Right lobe of liver (tissue), 6 donors: ENCODE measurements around the gene ZNF292. TPM values are rescaled to one million over a fixed set of nuclear protein-coding genes. Genes with fewer than 3 reads are reported as not detected.

Source experiments
- ATAC-seq, 4 donors: fragments of 200-7000 bp; cut with Tn5 transposase; one replicate each; pipeline ENCODE4 v1.9.1; 2020; ENCODE audit warnings: mild to moderate bottlenecking in 4 of 4, moderate library complexity in 4 of 4
- DNase-seq, 3 donors: peaks; one replicate each; pipeline ENCODE4 v3.0.0-alpha.2; 2020
- H3K27ac ChIP-seq, 3 donors: fragments of 200-600 bp; one replicate each; pipeline ENCODE4 v1.8.0; 2022
- H3K27me3 ChIP-seq, 2 donors: fragments of 200-600 bp; one replicate each; pipeline ENCODE4 v1.8.0; 2022
- H3K36me3 ChIP-seq, 4 donors: fragments of 200-600 bp; sonication (generic) in 1 of 4; one replicate each; pipeline versions ENCODE4 v1.5.1 to v1.8.0; 2017 to 2022; ENCODE audit warnings: control low read depth in 1 of 4
- H3K4me1 ChIP-seq, 4 donors: fragments of 200-600 bp; sonication (generic) in 1 of 4; one replicate each; pipeline versions ENCODE4 v1.5.1 to v1.8.0; 2017 to 2022; ENCODE audit warnings: control low read depth in 1 of 4
- H3K4me3 ChIP-seq, 3 donors: fragments of 200-600 bp; one replicate each; pipeline ENCODE4 v1.8.0; 2022
- H3K9me3 ChIP-seq, 4 donors: fragments of 200-600 bp; sonication (generic) in 1 of 4; one replicate each; pipeline versions ENCODE4 v1.5.1 to v1.8.0; 2017 to 2022; ENCODE audit warnings: control low read depth in 1 of 4
- POLR2A ChIP-seq: fragments of 450-650 bp; IDR thresholded peaks from one replicate; pipeline ENCODE4 v1.6.1; 2017; ENCODE audit warnings: antibody characterized with exemption, mild to moderate bottlenecking
- WGBS: methylation state at CpG from one replicate; pipeline ENCODE4 v1.1.6; 2018; ENCODE audit warnings: low coverage, low lambda C conversion rate; ENCODE audit not compliant: insufficient coverage; ENCODE audit errors: missing lambda C conversion rate; 5-methylcytosine and 5-hydroxymethylcytosine counted together
- intact Hi-C, 2 donors: fragments of 100-400 bp; cut with DNase I; formaldehyde crosslinking; loops; one replicate each; pipeline versions ENCODE4 v1.11.2 to v1.14.1; 2022
- total RNA-seq, 6 experiments: library from RNA; depleted of rRNA in 2 of 6; stranded (reverse); fragments of >200 nt in 2 of 6; fragmentation: NEBNext Ultra II Directional in 3 of 6; extraction: Animal tissue kit (Norgen Biotek cat#: 25700) in 3 of 6; gene quantifications; one replicate each; pipeline versions ENCODE4 v1.1.0 to v1.2.4, GENCODE V29; 2016 to 2023
- TF ChIP-seq, protein P1 (sequence below), 4 donors: fragments of 200-600 bp in 3 of 4; fragments of 450-650 bp in 1 of 4; IDR thresholded peaks; one replicate each; pipeline versions ENCODE4 v1.5.1 to v1.8.0; 2016 to 2022; ENCODE audit warnings: antibody characterized with exemption in 4 of 4, mild to moderate bottlenecking in 2 of 4
- donor health status: DM: no; HTN: yes; CAD: no.
- donor health status: DM: no; HTN: no; CAD: no.
- donor health status: DM: no; HTN: no; CAD: no.
- donor health status: DM: no; HTN: yes; CAD: no.
- donor health status: DM: no; HTN: yes; CAD: no.

Gene ZNF292
- total RNA-seq, 6 experiments from 2014 or later = 8.7 to 22.0 (median 11.2) TPM

DNA sequence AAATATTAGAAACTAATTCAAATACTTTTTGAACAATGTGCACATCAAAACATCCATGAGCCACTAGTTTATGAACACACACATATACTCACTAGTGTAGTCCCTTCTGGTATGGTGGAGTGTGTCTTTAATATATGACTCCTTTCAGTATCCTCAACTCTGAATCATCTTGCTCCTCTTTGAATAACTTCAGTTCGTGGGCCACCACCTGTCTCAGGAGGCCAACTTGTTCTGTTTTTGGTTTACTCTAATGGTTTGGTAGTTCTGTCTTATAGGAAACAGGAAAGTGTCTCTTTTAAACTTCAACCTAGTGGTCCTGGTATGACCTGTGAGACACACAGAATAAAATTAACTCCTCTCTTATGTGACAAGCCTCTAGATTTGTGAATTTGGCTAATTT, 55.6 kb downstream of the ZNF292 start:
- intact Hi-C loops = no loop called here
- no peak for DNase-seq
- Histone ChIP-seq H3K27ac (no peak overlapping the region), H3K36me3 (no peaks in the 10 kb centered on the region), H3K9me3 (no peaks in the 10 kb centered on the region), H3K4me3 (no peak overlapping the region), H3K4me1 (no peaks in the 10 kb centered on the region), H3K27me3 (no peaks in the 10 kb centered on the region)
- WGBS = 77% methylated on average over 1 of the region's 1 CpG
- no peak for ATAC-seq
- TF ChIP-seq, protein P1, sequence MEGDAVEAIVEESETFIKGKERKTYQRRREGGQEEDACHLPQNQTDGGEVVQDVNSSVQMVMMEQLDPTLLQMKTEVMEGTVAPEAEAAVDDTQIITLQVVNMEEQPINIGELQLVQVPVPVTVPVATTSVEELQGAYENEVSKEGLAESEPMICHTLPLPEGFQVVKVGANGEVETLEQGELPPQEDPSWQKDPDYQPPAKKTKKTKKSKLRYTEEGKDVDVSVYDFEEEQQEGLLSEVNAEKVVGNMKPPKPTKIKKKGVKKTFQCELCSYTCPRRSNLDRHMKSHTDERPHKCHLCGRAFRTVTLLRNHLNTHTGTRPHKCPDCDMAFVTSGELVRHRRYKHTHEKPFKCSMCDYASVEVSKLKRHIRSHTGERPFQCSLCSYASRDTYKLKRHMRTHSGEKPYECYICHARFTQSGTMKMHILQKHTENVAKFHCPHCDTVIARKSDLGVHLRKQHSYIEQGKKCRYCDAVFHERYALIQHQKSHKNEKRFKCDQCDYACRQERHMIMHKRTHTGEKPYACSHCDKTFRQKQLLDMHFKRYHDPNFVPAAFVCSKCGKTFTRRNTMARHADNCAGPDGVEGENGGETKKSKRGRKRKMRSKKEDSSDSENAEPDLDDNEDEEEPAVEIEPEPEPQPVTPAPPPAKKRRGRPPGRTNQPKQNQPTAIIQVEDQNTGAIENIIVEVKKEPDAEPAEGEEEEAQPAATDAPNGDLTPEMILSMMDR (IDR thresholded peaks at IDR 0.05) = no peak
- TF ChIP-seq POLR2A = no peak

- ATAC-seq = peak in 1 of 4 donors; percentile 69
Observed at GRCh38 chr6:87212596-87212995, 57.2 kb downstream of the ZNF292 start.

GRCh38 chr6:87213364-87213763, 58.0 kb downstream of the ZNF292 start:
- Histone ChIP-seq H3K36me3 (peaks cover 0 to 8% (median 0%) of the 10 kb centered on the region in 4 donors), H3K4me3 (no peak overlapping the region), H3K27me3 (no peaks in the 10 kb centered on the region), H3K4me1 (no peaks in the 10 kb centered on the region), H3K9me3 (no peaks in the 10 kb centered on the region), H3K27ac (peak overlapping the region in 1 of 3 donors; percentile 19)
- 79% methylated on average over 5 of the region's 5 CpGs for WGBS
- DNase-seq (peak in 1 of 3 donors; percentile 32), ATAC-seq (peak in 1 of 4 donors; percentile 48)
- intact Hi-C loops = no loop called here
- TF ChIP-seq POLR2A = no peak
- TF ChIP-seq, protein P1 (IDR thresholded peaks at IDR 0.05) = no peak

More at GRCh38 chr6:87212596-87212995, 57.2 kb downstream of the ZNF292 start:
- Histone ChIP-seq H3K9me3 (no peaks in the 10 kb centered on the region), H3K27me3 (no peaks in the 10 kb centered on the region), H3K4me1 (no peaks in the 10 kb centered on the region), H3K27ac (no peak overlapping the region), H3K4me3 (no peak overlapping the region), H3K36me3 (peaks cover 0 to 8% (median 0%) of the 10 kb centered on the region in 4 donors)
- intact Hi-C loops = no loop called here
- no peak for DNase-seq
- no peak for TF ChIP-seq POLR2A
- TF ChIP-seq, protein P1 (IDR thresholded peaks at IDR 0.05) = no peak

DNA sequence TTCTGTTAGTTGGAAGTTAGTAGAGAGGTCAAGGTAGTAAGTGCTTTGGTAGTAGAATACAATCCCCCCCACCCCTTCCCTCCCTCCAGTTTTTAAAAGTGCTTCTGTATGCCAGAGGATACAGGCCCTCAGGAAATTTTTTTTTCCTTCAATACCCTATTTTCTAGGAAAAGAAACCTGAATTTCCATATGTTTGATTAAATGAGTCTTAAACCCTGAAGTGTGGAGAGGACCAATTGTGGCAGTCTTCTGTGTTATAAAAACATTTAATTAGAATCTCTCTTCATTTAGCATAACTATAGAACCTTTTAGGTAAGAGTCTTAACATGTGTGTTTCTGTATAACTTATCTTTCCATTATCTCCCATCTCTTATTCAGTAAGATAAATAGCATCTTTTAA, 59.5 kb downstream of the ZNF292 start:
- H3K9me3 ChIP-seq = no peaks in the 10 kb centered on the region

More for the DNA sequence above, 59.5 kb downstream of the ZNF292 start:
- H3K27ac ChIP-seq = no peak overlapping the region
- intact Hi-C loops = no loop called here
- peaks cover 0 to 11% (median 0%) of the 10 kb centered on the region in 4 donors for H3K36me3 ChIP-seq
- TF ChIP-seq, protein P1 (IDR thresholded peaks at IDR 0.05) = no peak
- no peaks in the 10 kb centered on the region for H3K27me3 ChIP-seq
- H3K4me1 ChIP-seq = no peaks in the 10 kb centered on the region
- no peak for ATAC-seq
- H3K4me3 ChIP-seq = no peak overlapping the region
- no peak for DNase-seq
